SK-N-SH treated with all-trans-retinoic acid at 6 μM for 48 hours (cell line): ENCODE results near the gene PLA1A.

Experiments used
- CSDC2 ChIP-seq: fragments of 250-450 bp; sonication (Bioruptor Pico); IDR thresholded peaks from 2 replicates; pipeline ENCODE4 v1.5.0; 2020; ENCODE audit warnings: mild to moderate bottlenecking, moderate library complexity
- ISL1 ChIP-seq: fragments of 250-450 bp; sonication (Bioruptor Pico); IDR thresholded peaks from 2 replicates; pipeline ENCODE4 v2.1.2; 2022; ENCODE audit warnings: mild to moderate bottlenecking, moderate library complexity
- RARB ChIP-seq: fragments of 250-450 bp; sonication (Bioruptor Pico); IDR thresholded peaks from 2 replicates; pipeline ENCODE4 v1.8.0; 2021; ENCODE audit warnings: mild to moderate bottlenecking, moderate library complexity
- SNAI2 ChIP-seq: fragments of 250-450 bp; sonication (Bioruptor Pico); IDR thresholded peaks from 2 replicates; pipeline ENCODE4 v1.5.0; 2020; ENCODE audit warnings: mild to moderate bottlenecking, moderate library complexity
- TOX ChIP-seq: fragments of 250-450 bp; sonication (Bioruptor Pico); IDR thresholded peaks from 2 replicates; pipeline ENCODE4 v1.8.0; 2021; ENCODE audit warnings: mild to moderate bottlenecking, moderate library complexity, borderline replicate concordance
- ZC3H10 ChIP-seq: fragments of 250-450 bp; sonication (Bioruptor Pico); IDR thresholded peaks from 2 replicates; pipeline ENCODE4 v1.5.1; 2021; ENCODE audit warnings: mild to moderate bottlenecking, moderate library complexity
- ZFP3 ChIP-seq: fragments of 250-450 bp; sonication (Bioruptor Pico); IDR thresholded peaks from 2 replicates; pipeline ENCODE4 v1.5.0; 2020; ENCODE audit warnings: mild to moderate bottlenecking, moderate library complexity
- ZNF565 ChIP-seq: fragments of 450-650 bp; formaldehyde crosslinking; conservative IDR thresholded peaks from 2 replicates; pipeline ENCODE4 v1.5.0; 2020; ENCODE audit warnings: low read depth, mild to moderate bottlenecking, moderate library complexity
- ZNF70 ChIP-seq: fragments of 450-650 bp; formaldehyde crosslinking; IDR thresholded peaks from 2 replicates; pipeline ENCODE4 v1.5.0; 2020; ENCODE audit warnings: mild to moderate bottlenecking, moderate library complexity
- TF ChIP-seq, protein P1 (sequence below): fragments of 250-450 bp; sonication (Bioruptor Pico); IDR thresholded peaks from 2 replicates; pipeline ENCODE4 v1.5.1; 2021; ENCODE audit warnings: mild to moderate bottlenecking, moderate library complexity
- TF ChIP-seq, protein P2 (sequence below): fragments of 250-450 bp; sonication (Bioruptor Pico); IDR thresholded peaks from 2 replicates; pipeline ENCODE4 v1.8.0; 2020; ENCODE audit warnings: mild to moderate bottlenecking, moderate library complexity, borderline replicate concordance

DNA sequence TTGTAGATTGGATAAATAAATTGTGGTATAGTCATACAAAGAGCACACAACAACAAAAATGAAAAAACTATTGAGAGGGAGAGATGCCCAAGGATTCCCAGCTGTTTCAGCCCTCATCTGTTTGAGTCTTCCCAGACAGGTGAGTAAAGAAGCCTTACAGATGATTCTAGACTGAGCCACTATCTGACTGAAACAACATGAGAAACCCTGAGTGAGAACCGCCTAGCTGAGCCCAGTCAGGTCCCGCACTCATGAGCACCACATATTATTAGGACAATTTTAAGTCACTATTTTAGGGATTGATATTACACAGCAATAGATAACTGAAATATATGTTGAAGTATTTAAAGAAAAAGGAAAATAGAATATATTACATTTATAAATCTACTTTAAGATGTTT lies 43.7 kb downstream of the PLA1A start:
- TF ChIP-seq, protein P1, sequence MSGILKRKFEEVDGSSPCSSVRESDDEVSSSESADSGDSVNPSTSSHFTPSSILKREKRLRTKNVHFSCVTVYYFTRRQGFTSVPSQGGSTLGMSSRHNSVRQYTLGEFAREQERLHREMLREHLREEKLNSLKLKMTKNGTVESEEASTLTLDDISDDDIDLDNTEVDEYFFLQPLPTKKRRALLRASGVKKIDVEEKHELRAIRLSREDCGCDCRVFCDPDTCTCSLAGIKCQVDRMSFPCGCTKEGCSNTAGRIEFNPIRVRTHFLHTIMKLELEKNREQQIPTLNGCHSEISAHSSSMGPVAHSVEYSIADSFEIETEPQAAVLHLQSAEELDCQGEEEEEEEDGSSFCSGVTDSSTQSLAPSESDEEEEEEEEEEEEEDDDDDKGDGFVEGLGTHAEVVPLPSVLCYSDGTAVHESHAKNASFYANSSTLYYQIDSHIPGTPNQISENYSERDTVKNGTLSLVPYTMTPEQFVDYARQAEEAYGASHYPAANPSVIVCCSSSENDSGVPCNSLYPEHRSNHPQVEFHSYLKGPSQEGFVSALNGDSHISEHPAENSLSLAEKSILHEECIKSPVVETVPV (CRISPR knock-in tag) = no peak
- TF ChIP-seq CSDC2 (CRISPR knock-in tag) (no peak), RARB (CRISPR knock-in tag) (no peak), ZNF565 (CRISPR knock-in tag) (no peak), ZFP3 (CRISPR knock-in tag) (no peak), ISL1 (CRISPR knock-in tag) (no peak), ZNF70 (CRISPR knock-in tag) (no peak), ZC3H10 (CRISPR knock-in tag) (no peak), TOX (CRISPR knock-in tag) (no peak), SNAI2 (CRISPR knock-in tag) (no peak)
- TF ChIP-seq, protein P2, sequence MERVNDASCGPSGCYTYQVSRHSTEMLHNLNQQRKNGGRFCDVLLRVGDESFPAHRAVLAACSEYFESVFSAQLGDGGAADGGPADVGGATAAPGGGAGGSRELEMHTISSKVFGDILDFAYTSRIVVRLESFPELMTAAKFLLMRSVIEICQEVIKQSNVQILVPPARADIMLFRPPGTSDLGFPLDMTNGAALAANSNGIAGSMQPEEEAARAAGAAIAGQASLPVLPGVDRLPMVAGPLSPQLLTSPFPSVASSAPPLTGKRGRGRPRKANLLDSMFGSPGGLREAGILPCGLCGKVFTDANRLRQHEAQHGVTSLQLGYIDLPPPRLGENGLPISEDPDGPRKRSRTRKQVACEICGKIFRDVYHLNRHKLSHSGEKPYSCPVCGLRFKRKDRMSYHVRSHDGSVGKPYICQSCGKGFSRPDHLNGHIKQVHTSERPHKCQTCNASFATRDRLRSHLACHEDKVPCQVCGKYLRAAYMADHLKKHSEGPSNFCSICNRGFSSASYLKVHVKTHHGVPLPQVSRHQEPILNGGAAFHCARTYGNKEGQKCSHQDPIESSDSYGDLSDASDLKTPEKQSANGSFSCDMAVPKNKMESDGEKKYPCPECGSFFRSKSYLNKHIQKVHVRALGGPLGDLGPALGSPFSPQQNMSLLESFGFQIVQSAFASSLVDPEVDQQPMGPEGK (CRISPR knock-in tag) = no peak
